ENCODE measurements around the gene MSMP. TPM values are rescaled to one million over a fixed set of nuclear protein-coding genes. Genes with fewer than 3 reads are reported as not detected.

Gene MSMP
- total RNA-seq, 1 experiment from 2014 or later = not detected

DNA sequence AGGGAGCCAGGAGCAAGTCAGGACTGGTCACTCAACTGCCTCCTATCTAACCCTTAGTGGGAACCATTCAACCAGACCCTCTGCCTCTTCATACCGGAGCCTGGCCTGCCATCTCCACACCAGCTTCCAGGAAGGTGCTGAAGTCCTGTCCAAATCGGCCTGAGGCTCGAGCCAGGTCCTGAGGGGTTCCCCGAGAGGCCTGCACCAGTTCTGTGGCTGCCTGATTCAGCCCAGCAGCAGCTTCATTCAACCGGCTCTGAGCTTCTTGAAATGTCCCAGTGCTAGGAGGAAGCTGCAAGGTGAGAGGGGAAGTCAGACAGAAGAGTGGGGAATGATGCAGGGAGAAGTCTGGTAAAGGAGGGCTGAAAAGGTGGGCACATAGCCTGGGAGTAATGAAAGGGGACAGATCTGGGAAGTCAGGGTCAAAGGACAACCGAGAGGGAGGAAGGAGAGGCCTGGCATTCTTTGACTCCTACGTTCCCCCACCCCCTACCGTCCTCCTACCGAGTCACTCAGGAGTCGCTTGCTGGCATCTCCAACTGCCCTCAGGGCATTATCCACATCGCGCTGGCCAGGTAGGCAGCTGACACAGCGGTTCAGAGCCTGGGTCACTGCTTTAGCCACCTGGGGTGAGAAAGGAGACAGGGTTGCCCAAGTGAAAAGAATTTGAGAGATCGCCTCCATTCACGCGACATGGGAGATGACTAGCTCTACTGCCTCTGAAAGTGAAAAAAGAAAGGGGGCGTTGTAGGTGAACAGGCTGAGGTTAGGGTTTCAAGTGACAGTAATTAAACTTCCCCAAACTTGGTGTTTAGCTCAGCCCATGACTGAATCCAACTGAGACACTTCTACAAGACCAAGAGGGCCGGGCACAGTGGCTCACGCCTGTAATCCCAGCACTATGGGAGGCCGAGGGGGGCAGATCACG is 42.3 kb downstream of the MSMP start:
- Histone ChIP-seq H3K9me3 (ENCODE audit: insufficient read depth, low read depth) (no peaks in the 10 kb centered on the region), H3K4me2 (peak overlapping the region; percentile 47), H2AFZ (no peak overlapping the region), H3K4me3 (no peak overlapping the region), H3K9me2 (ENCODE audit: insufficient read depth) (no peaks in the 10 kb centered on the region), H3K27me3 (ENCODE audit: insufficient read depth, low read depth) (no peaks in the 10 kb centered on the region), H3K27ac (peak overlapping the region; percentile 65), H3K79me2 (ENCODE audit: low read depth) (no peaks in the 10 kb centered on the region), H3K36me3 (ENCODE audit: low read depth) (peaks cover 4% of the 10 kb centered on the region; the same call in 1 of the 2 replicates), H3F3A (ENCODE audit: insufficient read depth, low read depth) (peaks cover 19% of the 10 kb centered on the region), H3K4me1 (replicated peaks; ENCODE audit: insufficient read depth) (peaks cover 21% of the 10 kb centered on the region), H4K20me1 (ENCODE audit: insufficient read depth) (no peaks in the 10 kb centered on the region)
- intact Hi-C loops (cut with micrococcal nuclease; ENCODE audit: unreplicated experiment) = no loop called here
- peak; percentile 86 to 92 for DNase-seq
- BruUV-seq (replicated peaks) = no TSS peak
- TF ChIP-seq, protein P1, sequence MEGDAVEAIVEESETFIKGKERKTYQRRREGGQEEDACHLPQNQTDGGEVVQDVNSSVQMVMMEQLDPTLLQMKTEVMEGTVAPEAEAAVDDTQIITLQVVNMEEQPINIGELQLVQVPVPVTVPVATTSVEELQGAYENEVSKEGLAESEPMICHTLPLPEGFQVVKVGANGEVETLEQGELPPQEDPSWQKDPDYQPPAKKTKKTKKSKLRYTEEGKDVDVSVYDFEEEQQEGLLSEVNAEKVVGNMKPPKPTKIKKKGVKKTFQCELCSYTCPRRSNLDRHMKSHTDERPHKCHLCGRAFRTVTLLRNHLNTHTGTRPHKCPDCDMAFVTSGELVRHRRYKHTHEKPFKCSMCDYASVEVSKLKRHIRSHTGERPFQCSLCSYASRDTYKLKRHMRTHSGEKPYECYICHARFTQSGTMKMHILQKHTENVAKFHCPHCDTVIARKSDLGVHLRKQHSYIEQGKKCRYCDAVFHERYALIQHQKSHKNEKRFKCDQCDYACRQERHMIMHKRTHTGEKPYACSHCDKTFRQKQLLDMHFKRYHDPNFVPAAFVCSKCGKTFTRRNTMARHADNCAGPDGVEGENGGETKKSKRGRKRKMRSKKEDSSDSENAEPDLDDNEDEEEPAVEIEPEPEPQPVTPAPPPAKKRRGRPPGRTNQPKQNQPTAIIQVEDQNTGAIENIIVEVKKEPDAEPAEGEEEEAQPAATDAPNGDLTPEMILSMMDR (conservative IDR thresholded peaks at IDR 0.05) = no peak; the same call in 1 of the 2 replicates
- TF ChIP-seq EZH2 (IDR thresholded peaks at IDR 0.05; ENCODE audit: low read depth) = no peak
- POLR2A ChIA-PET (ENCODE audit: unreplicated experiment) = interaction anchor here (0.5 to 1.1 kb wide), 7 partner anchors 12 to 45 kb away, joined by 3 to 24 read pairs (median 4); partner anchors contain the start of genes CREB3 and TLN1
- CTCF ChIA-PET = interaction anchor here (0.8 to 1.1 kb wide), 3 partner anchors 17 to 47 kb away, joined by 3 to 4 read pairs (median 3); partner anchors contain the start of gene ARHGEF39

- no peaks in the 10 kb centered on the region for H3K9me2 ChIP-seq (ENCODE audit: insufficient read depth)
- TSS peak; percentile 19 for BruUV-seq (replicated peaks)
- no peak for TF ChIP-seq EZH2 (IDR thresholded peaks at IDR 0.05; ENCODE audit: low read depth)
- TF ChIP-seq, protein P1 (conservative IDR thresholded peaks at IDR 0.05) = no peak
- no peaks in the 10 kb centered on the region for H3K27me3 ChIP-seq (ENCODE audit: insufficient read depth, low read depth)
- H4K20me1 ChIP-seq (ENCODE audit: insufficient read depth) = no peaks in the 10 kb centered on the region
- H3K27ac ChIP-seq = peak overlapping the region; percentile 59; the same call in 1 of the 2 replicates
- ChIA-PET CTCF (interaction anchor here (0.8 kb wide), 1 partner anchor 20 kb away, joined by 3 read pairs; no protein-coding TSS in a partner anchor), POLR2A (ENCODE audit: unreplicated experiment) (no interaction called here)
- no peaks in the 10 kb centered on the region for H3K36me3 ChIP-seq (ENCODE audit: low read depth)
- peaks cover 19% of the 10 kb centered on the region for H3F3A ChIP-seq (ENCODE audit: insufficient read depth, low read depth)
- intact Hi-C loops (cut with micrococcal nuclease; ENCODE audit: unreplicated experiment) = no loop called here
- H3K79me2 ChIP-seq (ENCODE audit: low read depth) = no peaks in the 10 kb centered on the region
- no peak overlapping the region for H3K4me3 ChIP-seq
- H2AFZ ChIP-seq = no peak overlapping the region
- no peak overlapping the region for H3K4me2 ChIP-seq
- peaks cover 21% of the 10 kb centered on the region for H3K4me1 ChIP-seq (replicated peaks; ENCODE audit: insufficient read depth)
- no peak for DNase-seq
- H3K9me3 ChIP-seq (ENCODE audit: insufficient read depth, low read depth) = no peaks in the 10 kb centered on the region
These were observed 43.1 kb downstream of the MSMP start for GRCh38 chr9:35710818-35711500.

GRCh38 chr9:35708146-35708545 is 45.9 kb downstream of the MSMP start:
- intact Hi-C loops (cut with micrococcal nuclease; ENCODE audit: unreplicated experiment) = no loop called here
- Histone ChIP-seq H3K9me2 (ENCODE audit: insufficient read depth) (no peaks in the 10 kb centered on the region), H3K9me3 (ENCODE audit: insufficient read depth, low read depth) (no peaks in the 10 kb centered on the region), H3K4me1 (replicated peaks; ENCODE audit: insufficient read depth) (peaks cover 21% of the 10 kb centered on the region), H4K20me1 (ENCODE audit: insufficient read depth) (no peaks in the 10 kb centered on the region), H3K27me3 (ENCODE audit: insufficient read depth, low read depth) (no peaks in the 10 kb centered on the region), H3K36me3 (ENCODE audit: low read depth) (no peaks in the 10 kb centered on the region), H3K4me3 (no peak overlapping the region), H3K27ac (no peak overlapping the region), H3K79me2 (ENCODE audit: low read depth) (no peaks in the 10 kb centered on the region), H2AFZ (no peak overlapping the region), H3K4me2 (no peak overlapping the region), H3F3A (ENCODE audit: insufficient read depth, low read depth) (peaks cover 16% of the 10 kb centered on the region)
- CTCF ChIA-PET = no interaction called here
- POLR2A ChIA-PET (ENCODE audit: unreplicated experiment) = no interaction called here
- DNase-seq = no peak
- no TSS peak for BruUV-seq (replicated peaks)
- TF ChIP-seq, protein P1 (conservative IDR thresholded peaks at IDR 0.05) = no peak
- TF ChIP-seq EZH2 (IDR thresholded peaks at IDR 0.05; ENCODE audit: low read depth) = no peak

Measured in PC-9 (cell line).